CD4-positive, alpha-beta T cell treated with Interleukin-10 for 1 hour (primary cell): ENCODE results near the gene CXCL17.

Experiments used
- DNase-seq: peaks from one replicate; pipeline ENCODE4 v3.0.0-alpha.2; 2020

The CXCL17 gene

GRCh38 chr19:42397263-42398166 is 45.2 kb downstream of the CXCL17 start:
- no peak for DNase-seq

GRCh38 chr19:42396381-42397262 is 46.1 kb downstream of the CXCL17 start:
- DNase-seq: peak; percentile 97

- no peak for DNase-seq
Measured at GRCh38 chr19:42394751-42395150, 48.0 kb downstream of the CXCL17 start.

DNA sequence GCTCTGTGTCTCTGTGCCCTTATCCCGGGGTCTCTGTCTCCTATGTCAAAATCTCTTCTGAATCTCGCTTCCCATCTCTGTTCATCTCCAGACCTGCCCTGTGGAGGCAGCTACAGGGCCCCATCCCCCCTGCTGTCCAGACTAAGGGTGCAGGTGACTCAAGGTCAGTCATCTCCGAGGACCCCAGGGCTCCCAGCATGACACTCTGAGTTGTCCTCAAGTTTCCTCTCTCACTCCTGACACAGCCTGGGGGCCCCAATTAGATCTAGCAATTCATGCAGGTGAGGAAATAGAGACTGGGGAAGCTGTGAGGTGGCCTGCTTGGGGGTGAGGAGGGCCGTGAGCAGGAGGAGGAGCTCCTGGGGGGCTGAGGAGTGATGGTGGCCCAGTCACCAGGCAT is 50.6 kb downstream of the CXCL17 start:
- DNase-seq: no peak

DNA sequence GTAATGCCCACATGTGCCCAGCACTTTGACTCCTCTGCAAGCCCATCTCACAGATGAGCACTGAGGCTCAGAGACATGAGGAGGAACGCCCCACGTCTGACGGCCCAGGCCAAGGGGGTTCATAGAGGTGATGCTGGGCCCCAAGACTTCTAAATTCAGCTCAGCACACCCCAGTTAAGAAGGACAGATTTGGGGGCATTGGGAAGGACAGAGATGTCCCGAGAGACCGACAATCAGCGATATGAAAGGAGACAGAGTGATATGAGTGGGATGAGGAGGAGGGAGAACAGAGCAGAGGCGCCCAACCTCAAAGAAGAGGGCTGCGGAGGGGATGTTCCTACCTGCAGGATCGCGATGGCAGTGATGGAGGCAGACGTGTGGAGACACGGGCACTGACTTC is 52.8 kb downstream of the CXCL17 start, which contains the start of gene CNFN:
Gene CNFN (minus strand): TSS at position 399 of the 400 bp plus-strand sequence. CDS start 1,260 bp downstream, outside the sequence.
- no peak for DNase-seq

DNA sequence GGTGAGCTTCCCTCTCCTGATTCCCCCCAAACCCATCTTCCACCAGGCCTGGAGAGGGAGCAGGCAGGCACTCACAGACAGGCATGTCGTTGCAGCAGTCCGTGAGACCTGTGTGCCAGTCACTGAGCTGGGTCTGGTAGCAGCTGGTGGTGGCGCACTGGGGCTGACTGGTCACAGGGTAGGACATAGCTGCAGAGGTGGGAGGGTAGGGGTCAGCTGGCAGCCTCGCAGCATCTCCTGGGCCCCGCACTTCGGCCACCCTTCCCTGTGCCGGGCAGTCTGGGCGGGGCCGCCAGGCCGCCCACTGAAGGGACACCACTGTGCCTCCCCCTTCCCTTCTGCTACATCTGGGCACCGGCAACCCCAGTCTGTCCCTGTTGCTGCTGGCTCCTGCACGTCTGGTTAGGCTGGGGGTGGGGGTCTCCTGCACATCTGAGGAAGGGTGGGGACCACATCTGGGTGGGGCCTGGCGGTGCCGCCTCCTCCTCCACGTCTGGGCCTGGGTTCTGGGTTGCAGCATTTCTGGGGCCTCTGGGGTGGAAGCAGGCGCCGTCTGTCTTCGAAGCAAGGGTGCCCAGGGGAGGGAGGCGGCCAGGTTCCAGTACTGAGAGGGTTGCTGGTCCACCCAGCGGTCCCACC is 53.8 kb downstream of the CXCL17 start:
- no peak for DNase-seq

GRCh38 chr19:42386974-42387707 is 55.6 kb downstream of the CXCL17 start:
- DNase-seq: peak; percentile 67

DNA sequence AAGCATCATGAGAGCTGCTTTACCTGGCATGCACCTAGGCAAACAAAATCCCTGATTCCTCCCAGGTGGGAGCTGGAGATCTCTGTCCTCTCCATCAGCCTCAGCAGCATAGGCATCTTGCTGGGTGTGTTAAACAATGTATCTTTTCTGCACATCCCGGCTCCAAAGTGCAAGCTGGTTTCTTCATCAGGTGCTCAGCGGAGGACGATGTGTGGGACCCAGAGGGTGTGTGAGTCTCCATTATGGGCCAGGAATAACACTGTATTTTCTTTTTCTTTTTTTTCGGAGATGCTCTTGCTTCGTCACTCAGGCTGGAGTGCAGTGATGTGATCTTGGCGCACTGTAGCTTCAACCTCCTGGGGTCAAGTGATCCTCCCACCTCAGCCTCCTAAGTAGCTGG is 62.6 kb downstream of the CXCL17 start:
- no peak for DNase-seq
